ENCODE data around the gene DNLZ.

DNA sequence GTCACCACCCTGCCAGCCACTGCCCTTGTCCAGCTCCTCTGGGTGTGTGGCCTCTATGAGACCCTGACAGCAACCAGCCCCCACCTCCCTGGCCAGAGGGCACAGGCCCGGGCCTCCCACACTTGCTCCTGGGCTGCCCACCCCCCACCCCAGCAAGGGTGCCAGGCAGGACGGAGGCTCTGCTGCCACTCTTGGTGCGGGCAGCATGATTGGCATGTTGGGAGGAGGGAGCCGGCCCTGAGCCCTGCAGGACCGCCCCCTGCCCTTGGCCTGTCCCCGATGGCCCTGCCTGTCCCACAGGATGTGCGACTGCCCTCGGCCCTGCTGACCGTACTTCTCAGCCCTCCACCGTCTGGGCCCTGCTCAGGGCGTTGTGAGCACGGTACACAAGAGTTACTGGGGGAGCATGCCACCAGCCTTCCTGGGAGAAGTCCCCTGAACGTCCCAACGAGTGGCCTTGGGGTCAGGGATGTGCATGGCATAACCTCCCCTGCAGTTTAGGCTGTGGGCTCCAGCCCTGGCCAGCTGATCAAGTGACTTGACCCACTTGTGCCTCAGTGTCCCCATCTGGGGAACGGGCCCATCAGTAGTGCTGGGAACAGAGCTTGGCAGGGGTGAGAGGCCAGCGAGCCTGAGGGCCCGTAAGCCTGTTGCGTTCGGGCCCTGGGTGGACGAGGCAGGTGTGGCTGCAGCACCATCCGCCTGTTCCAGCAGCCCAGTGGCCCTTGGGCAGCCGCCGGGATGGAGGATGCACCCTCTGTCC is 20.2 kb downstream of the DNLZ start:
- TF ChIP-seq, protein P1, sequence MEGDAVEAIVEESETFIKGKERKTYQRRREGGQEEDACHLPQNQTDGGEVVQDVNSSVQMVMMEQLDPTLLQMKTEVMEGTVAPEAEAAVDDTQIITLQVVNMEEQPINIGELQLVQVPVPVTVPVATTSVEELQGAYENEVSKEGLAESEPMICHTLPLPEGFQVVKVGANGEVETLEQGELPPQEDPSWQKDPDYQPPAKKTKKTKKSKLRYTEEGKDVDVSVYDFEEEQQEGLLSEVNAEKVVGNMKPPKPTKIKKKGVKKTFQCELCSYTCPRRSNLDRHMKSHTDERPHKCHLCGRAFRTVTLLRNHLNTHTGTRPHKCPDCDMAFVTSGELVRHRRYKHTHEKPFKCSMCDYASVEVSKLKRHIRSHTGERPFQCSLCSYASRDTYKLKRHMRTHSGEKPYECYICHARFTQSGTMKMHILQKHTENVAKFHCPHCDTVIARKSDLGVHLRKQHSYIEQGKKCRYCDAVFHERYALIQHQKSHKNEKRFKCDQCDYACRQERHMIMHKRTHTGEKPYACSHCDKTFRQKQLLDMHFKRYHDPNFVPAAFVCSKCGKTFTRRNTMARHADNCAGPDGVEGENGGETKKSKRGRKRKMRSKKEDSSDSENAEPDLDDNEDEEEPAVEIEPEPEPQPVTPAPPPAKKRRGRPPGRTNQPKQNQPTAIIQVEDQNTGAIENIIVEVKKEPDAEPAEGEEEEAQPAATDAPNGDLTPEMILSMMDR (IDR thresholded peaks at IDR 0.05): no peak
- TF ChIP-seq POLR2A (IDR thresholded peaks at IDR 0.05): no peak

Measured in heart left ventricle (tissue), 13 donors.